GM23338 (cell line): ENCODE data around the gene PYCR2. TPM values are rescaled to one million over a fixed set of nuclear protein-coding genes. Genes with fewer than 3 reads are reported as not detected.

Experiments
- ATAC-seq: fragments of 200-7000 bp; cut with Tn5 transposase; 3 replicates; pipeline ENCODE4 v1.9.1; 2020
- DNase-seq: peaks from one replicate; pipeline ENCODE4 v3.0.0-alpha.2; 2015; ENCODE audit warnings: low spot score
- H2AFZ ChIP-seq: fragments of 200-600 bp; sonication (generic); 2 replicates; pipeline ENCODE4 v1.8.0; 2016; ENCODE audit warnings: antibody characterized with exemption, mild to moderate bottlenecking, moderate library complexity
- H3F3A ChIP-seq: fragments of 200-600 bp; sonication (generic); replicated peaks from 2 replicates; pipeline ENCODE4 v1.8.0; 2017; ENCODE audit warnings: antibody characterized with exemption, mixed run types, low read depth
- H3K27ac ChIP-seq: fragments of 200-600 bp; sonication (generic); 2 replicates; pipeline ENCODE4 v1.6.1; 2016; ENCODE audit warnings: low read depth
- H3K27me3 ChIP-seq: fragments of 200-600 bp; sonication (generic); 2 replicates; pipeline ENCODE4 v1.8.0; 2016; ENCODE audit warnings: mild to moderate bottlenecking, mixed run types, moderate library complexity; ENCODE audit not compliant: insufficient read depth
- H3K36me3 ChIP-seq: fragments of 200-600 bp; sonication (generic); 2 replicates; pipeline ENCODE4 v1.8.0; 2016; ENCODE audit warnings: mild to moderate bottlenecking; ENCODE audit not compliant: insufficient read depth
- H3K4me1 ChIP-seq: fragments of 200-600 bp; sonication (generic); 2 replicates; pipeline ENCODE4 v1.8.0; 2016; ENCODE audit warnings: mild to moderate bottlenecking, moderate library complexity; ENCODE audit not compliant: insufficient read depth
- H3K4me2 ChIP-seq: fragments of 200-600 bp; sonication (generic); 2 replicates; pipeline ENCODE4 v1.7.1; 2017; ENCODE audit warnings: mixed run types
- H3K4me3 ChIP-seq: fragments of 200-600 bp; sonication (generic); 2 replicates; pipeline ENCODE4 v1.6.1; 2016; ENCODE audit warnings: mixed run types
- H3K79me2 ChIP-seq: fragments of 200-600 bp; sonication (generic); replicated peaks from 2 replicates; pipeline ENCODE4 v1.8.0; 2017; ENCODE audit warnings: mild to moderate bottlenecking; ENCODE audit not compliant: insufficient read depth
- H3K9me2 ChIP-seq: fragments of 200-600 bp; sonication (generic); 2 replicates; pipeline ENCODE4 v1.8.0; 2017; ENCODE audit not compliant: insufficient read depth
- H4K20me1 ChIP-seq: fragments of 200-600 bp; sonication (generic); replicated peaks from 2 replicates; pipeline ENCODE4 v1.8.0; 2017; ENCODE audit warnings: mild to moderate bottlenecking; ENCODE audit not compliant: insufficient read depth
- H3K27ac Mint-ChIP-seq: 2 replicates; pipeline ENCODE4 v1.8.0; 2020; ENCODE audit warnings: inconsistent platforms, mild to moderate bottlenecking, moderate library complexity, mixed read lengths
- H3K27me3 Mint-ChIP-seq: 3 replicates; pipeline ENCODE4 v1.8.0; 2022; ENCODE audit warnings: low read depth, mild to moderate bottlenecking, moderate library complexity, mixed read lengths, inconsistent platforms; ENCODE audit not compliant: insufficient read depth, poor library complexity
- H3K36me3 Mint-ChIP-seq: 3 replicates; pipeline ENCODE4 v1.8.0; 2021; ENCODE audit warnings: low read depth, mild to moderate bottlenecking, inconsistent platforms, moderate library complexity, mixed read lengths
- H3K4me1 Mint-ChIP-seq: 3 replicates; pipeline ENCODE4 v1.8.0; 2020; ENCODE audit warnings: mild to moderate bottlenecking, inconsistent platforms, mixed read lengths
- H3K4me3 Mint-ChIP-seq: 3 replicates; pipeline ENCODE4 v1.8.0; 2021; ENCODE audit warnings: moderate library complexity, mild to moderate bottlenecking, inconsistent platforms, mixed read lengths
- H3K9me3 Mint-ChIP-seq: 3 replicates; pipeline ENCODE4 v1.8.0; 2020; ENCODE audit warnings: moderate library complexity, mild to moderate bottlenecking, inconsistent platforms, mixed read lengths
- CREB1 ChIP-seq: fragments of 250-450 bp; sonication (Bioruptor Pico); IDR thresholded peaks from 2 replicates; pipeline ENCODE4 v1.5.0; 2020; ENCODE audit warnings: low read depth, mild to moderate bottlenecking, moderate library complexity
- CTCF ChIP-seq, 2 experiments: fragments of 200-600 bp in 1 of 2; sonication (generic) in 1 of 2; conservative IDR thresholded peaks; 2 replicates each; pipeline versions ENCODE4 v1.5.1 to v1.6.1; 2016 to 2017; ENCODE audit warnings: antibody characterized with exemption in 2 of 2, low read depth in 2 of 2, mild to moderate bottlenecking in 2 of 2, moderate library complexity in 1 of 2
- EZH2 ChIP-seq: fragments of 200-600 bp; sonication (generic); IDR thresholded peaks from one replicate; pipeline ENCODE4 v1.8.0; 2017; ENCODE audit warnings: antibody characterized with exemption, mild to moderate bottlenecking, low read depth; ENCODE audit not compliant: unreplicated experiment
- EZH2phosphoT487 ChIP-seq: fragments of 200-600 bp; sonication (generic); IDR thresholded peaks from one replicate; pipeline ENCODE4 v1.8.1; 2018; ENCODE audit warnings: antibody characterized with exemption; ENCODE audit not compliant: unreplicated experiment
- JUNB ChIP-seq: IDR thresholded peaks from one replicate; pipeline ENCODE4 v1.6.1; 2016; ENCODE audit warnings: antibody characterized with exemption; ENCODE audit not compliant: unreplicated experiment
- NANOG ChIP-seq: IDR thresholded peaks from 2 replicates; pipeline ENCODE4 v1.6.1; 2016; ENCODE audit warnings: antibody characterized with exemption, borderline replicate concordance
- POLR2AphosphoS5 ChIP-seq: IDR thresholded peaks from 2 replicates; pipeline ENCODE4 v1.6.1; 2016; ENCODE audit warnings: antibody characterized with exemption, low read depth
- REST ChIP-seq: IDR thresholded peaks from one replicate; pipeline ENCODE4 v1.6.1; 2018; ENCODE audit warnings: antibody characterized with exemption; ENCODE audit not compliant: unreplicated experiment
- STAT1 ChIP-seq: IDR thresholded peaks from one replicate; pipeline ENCODE4 v1.6.1; 2016; ENCODE audit warnings: antibody characterized with exemption; ENCODE audit not compliant: unreplicated experiment
- ZNF114 ChIP-seq: fragments of 250-450 bp; sonication (Bioruptor Pico); IDR thresholded peaks from 2 replicates; pipeline ENCODE4 v1.5.0; 2020; ENCODE audit warnings: mild to moderate bottlenecking, moderate library complexity
- ZNF331 ChIP-seq: fragments of 250-450 bp; sonication (Bioruptor Pico); IDR thresholded peaks from 2 replicates; pipeline ENCODE4 v1.5.0; 2020; ENCODE audit warnings: low read depth, mild to moderate bottlenecking, moderate library complexity
- polyA plus RNA-seq: library from polyadenylated mRNA; unstranded; fragments of >200 nt; fragmentation: Nextera tagmentation; extraction: Ambion mirVana; gene quantifications from 2 replicates; pipeline ENCODE4 v1.2.1, GENCODE V29; 2016
- total RNA-seq: library from RNA; depleted of rRNA; stranded (reverse); fragments of >200 nt; shearing (Covaris generic); gene quantifications from 2 replicates; pipeline ENCODE4 v1.2.3, GENCODE V29; 2014
- TF ChIP-seq, protein P1 (sequence below): fragments of 250-450 bp; sonication (Bioruptor Pico); IDR thresholded peaks from 2 replicates; pipeline ENCODE4 v1.5.0; 2020; ENCODE audit warnings: mild to moderate bottlenecking, moderate library complexity
- TF ChIP-seq, protein P2 (sequence below): IDR thresholded peaks from 2 replicates; pipeline ENCODE4 v1.6.1; 2016; ENCODE audit warnings: antibody characterized with exemption

The PYCR2 gene
- total and polyA plus RNA-seq, 2 experiments from 2014 or later = 89.1 to 109 TPM

GRCh38 chr1:225873281-225873850 lies 50.7 kb downstream of the PYCR2 start:
- peak overlapping the region; percentile 39; the same call in 1 of the 2 replicates for H3K27ac ChIP-seq
- Mint-ChIP-seq H3K27me3 (peaks cover 20% of the 10 kb centered on the region), H3K4me3 (no peak overlapping the region), H3K27ac (peak overlapping the region; percentile 58; the same call in 1 of the 2 replicates), H3K36me3 (peaks cover 69% of the 10 kb centered on the region), H3K4me1 (peaks cover 29% of the 10 kb centered on the region), H3K9me3 (no peaks in the 10 kb centered on the region)
- H3K4me3 ChIP-seq = no peak overlapping the region
- no peak overlapping the region for H3K4me2 ChIP-seq
- DNase-seq = no peak
- ATAC-seq = no peak
- H2AFZ ChIP-seq = no peak overlapping the region
- peaks cover 9% of the 10 kb centered on the region; the same call in 1 of the 2 replicates for H3K4me1 ChIP-seq
- peaks cover 24% of the 10 kb centered on the region for H3K79me2 ChIP-seq
- TF ChIP-seq EZH2phosphoT487 (no peak), REST (no peak), JUNB (no peak), POLR2AphosphoS5 (no peak), CREB1 (CRISPR knock-in tag) (no peak), ZNF114 (CRISPR knock-in tag) (no peak), NANOG (no peak), CTCF (conservative IDR thresholded peaks at IDR 0.05; ENCODE audit: low read depth in 2 of 2) (no peak), ZNF331 (no peak), EZH2 (no peak), STAT1 (no peak)
- TF ChIP-seq, protein P1, sequence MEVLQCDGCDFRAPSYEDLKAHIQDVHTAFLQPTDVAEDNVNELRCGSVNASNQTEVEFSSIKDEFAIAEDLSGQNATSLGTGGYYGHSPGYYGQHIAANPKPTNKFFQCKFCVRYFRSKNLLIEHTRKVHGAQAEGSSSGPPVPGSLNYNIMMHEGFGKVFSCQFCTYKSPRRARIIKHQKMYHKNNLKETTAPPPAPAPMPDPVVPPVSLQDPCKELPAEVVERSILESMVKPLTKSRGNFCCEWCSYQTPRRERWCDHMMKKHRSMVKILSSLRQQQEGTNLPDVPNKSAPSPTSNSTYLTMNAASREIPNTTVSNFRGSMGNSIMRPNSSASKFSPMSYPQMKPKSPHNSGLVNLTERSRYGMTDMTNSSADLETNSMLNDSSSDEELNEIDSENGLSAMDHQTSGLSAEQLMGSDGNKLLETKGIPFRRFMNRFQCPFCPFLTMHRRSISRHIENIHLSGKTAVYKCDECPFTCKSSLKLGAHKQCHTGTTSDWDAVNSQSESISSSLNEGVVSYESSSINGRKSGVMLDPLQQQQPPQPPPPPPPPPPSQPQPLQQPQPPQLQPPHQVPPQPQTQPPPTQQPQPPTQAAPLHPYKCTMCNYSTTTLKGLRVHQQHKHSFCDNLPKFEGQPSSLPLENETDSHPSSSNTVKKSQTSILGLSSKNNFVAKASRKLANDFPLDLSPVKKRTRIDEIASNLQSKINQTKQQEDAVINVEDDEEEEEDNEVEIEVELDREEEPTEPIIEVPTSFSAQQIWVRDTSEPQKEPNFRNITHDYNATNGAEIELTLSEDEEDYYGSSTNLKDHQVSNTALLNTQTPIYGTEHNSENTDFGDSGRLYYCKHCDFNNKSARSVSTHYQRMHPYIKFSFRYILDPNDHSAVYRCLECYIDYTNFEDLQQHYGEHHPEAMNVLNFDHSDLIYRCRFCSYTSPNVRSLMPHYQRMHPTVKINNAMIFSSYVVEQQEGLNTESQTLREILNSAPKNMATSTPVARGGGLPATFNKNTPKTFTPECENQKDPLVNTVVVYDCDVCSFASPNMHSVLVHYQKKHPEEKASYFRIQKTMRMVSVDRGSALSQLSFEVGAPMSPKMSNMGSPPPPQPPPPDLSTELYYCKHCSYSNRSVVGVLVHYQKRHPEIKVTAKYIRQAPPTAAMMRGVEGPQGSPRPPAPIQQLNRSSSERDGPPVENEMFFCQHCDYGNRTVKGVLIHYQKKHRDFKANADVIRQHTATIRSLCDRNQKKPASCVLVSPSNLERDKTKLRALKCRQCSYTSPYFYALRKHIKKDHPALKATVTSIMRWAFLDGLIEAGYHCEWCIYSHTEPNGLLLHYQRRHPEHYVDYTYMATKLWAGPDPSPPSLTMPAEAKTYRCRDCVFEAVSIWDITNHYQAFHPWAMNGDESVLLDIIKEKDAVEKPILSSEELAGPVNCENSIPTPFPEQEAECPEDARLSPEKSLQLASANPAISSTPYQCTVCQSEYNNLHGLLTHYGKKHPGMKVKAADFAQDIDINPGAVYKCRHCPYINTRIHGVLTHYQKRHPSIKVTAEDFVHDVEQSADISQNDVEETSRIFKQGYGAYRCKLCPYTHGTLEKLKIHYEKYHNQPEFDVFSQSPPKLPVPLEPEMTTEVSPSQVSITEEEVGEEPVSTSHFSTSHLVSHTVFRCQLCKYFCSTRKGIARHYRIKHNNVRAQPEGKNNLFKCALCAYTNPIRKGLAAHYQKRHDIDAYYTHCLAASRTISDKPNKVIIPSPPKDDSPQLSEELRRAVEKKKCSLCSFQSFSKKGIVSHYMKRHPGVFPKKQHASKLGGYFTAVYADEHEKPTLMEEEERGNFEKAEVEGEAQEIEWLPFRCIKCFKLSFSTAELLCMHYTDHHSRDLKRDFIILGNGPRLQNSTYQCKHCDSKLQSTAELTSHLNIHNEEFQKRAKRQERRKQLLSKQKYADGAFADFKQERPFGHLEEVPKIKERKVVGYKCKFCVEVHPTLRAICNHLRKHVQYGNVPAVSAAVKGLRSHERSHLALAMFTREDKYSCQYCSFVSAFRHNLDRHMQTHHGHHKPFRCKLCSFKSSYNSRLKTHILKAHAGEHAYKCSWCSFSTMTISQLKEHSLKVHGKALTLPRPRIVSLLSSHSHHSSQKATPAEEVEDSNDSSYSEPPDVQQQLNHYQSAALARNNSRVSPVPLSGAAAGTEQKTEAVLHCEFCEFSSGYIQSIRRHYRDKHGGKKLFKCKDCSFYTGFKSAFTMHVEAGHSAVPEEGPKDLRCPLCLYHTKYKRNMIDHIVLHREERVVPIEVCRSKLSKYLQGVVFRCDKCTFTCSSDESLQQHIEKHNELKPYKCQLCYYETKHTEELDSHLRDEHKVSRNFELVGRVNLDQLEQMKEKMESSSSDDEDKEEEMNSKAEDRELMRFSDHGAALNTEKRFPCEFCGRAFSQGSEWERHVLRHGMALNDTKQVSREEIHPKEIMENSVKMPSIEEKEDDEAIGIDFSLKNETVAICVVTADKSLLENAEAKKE (CRISPR knock-in tag) = no peak
- TF ChIP-seq, protein P2, sequence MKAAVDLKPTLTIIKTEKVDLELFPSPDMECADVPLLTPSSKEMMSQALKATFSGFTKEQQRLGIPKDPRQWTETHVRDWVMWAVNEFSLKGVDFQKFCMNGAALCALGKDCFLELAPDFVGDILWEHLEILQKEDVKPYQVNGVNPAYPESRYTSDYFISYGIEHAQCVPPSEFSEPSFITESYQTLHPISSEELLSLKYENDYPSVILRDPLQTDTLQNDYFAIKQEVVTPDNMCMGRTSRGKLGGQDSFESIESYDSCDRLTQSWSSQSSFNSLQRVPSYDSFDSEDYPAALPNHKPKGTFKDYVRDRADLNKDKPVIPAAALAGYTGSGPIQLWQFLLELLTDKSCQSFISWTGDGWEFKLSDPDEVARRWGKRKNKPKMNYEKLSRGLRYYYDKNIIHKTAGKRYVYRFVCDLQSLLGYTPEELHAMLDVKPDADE = no peak
- H3K9me2 ChIP-seq = no peaks in the 10 kb centered on the region
- H3F3A ChIP-seq = 0 out of 2 replicates have a peak, but pooled peaks cover 3% of the 10 kb centered on the region
- peaks cover 59% of the 10 kb centered on the region for H3K36me3 ChIP-seq
- no peaks in the 10 kb centered on the region for H3K27me3 ChIP-seq
- peaks cover 19% of the 10 kb centered on the region for H4K20me1 ChIP-seq
